ENCODE data around the gene IGSF9B.

- TF ChIP-seq, protein P1, sequence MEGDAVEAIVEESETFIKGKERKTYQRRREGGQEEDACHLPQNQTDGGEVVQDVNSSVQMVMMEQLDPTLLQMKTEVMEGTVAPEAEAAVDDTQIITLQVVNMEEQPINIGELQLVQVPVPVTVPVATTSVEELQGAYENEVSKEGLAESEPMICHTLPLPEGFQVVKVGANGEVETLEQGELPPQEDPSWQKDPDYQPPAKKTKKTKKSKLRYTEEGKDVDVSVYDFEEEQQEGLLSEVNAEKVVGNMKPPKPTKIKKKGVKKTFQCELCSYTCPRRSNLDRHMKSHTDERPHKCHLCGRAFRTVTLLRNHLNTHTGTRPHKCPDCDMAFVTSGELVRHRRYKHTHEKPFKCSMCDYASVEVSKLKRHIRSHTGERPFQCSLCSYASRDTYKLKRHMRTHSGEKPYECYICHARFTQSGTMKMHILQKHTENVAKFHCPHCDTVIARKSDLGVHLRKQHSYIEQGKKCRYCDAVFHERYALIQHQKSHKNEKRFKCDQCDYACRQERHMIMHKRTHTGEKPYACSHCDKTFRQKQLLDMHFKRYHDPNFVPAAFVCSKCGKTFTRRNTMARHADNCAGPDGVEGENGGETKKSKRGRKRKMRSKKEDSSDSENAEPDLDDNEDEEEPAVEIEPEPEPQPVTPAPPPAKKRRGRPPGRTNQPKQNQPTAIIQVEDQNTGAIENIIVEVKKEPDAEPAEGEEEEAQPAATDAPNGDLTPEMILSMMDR (IDR thresholded peaks at IDR 0.05), result no peak
- TF ChIP-seq POLR2A (IDR thresholded peaks at IDR 0.05), result no peak
Observed at GRCh38 chr11:133896028-133896427, 60.7 kb downstream of the IGSF9B start.

Data from adrenal gland (tissue), 5 donors.